HG03565 (cell line): ENCODE data around the gene HSPA6.
"Not testable (repeated sequence)": the region's sequence is repeated elsewhere in the genome, so short reads cannot be mapped to it uniquely, and the experiment has no call there.

Experiments
- ATAC-seq: cut with Tn5 transposase; IDR thresholded peaks from one replicate; pipeline ENCODE4 v1.9.1; 2021; ENCODE audit warnings: mild to moderate bottlenecking, moderate library complexity; ENCODE audit not compliant: unreplicated experiment

The HSPA6 gene

DNA sequence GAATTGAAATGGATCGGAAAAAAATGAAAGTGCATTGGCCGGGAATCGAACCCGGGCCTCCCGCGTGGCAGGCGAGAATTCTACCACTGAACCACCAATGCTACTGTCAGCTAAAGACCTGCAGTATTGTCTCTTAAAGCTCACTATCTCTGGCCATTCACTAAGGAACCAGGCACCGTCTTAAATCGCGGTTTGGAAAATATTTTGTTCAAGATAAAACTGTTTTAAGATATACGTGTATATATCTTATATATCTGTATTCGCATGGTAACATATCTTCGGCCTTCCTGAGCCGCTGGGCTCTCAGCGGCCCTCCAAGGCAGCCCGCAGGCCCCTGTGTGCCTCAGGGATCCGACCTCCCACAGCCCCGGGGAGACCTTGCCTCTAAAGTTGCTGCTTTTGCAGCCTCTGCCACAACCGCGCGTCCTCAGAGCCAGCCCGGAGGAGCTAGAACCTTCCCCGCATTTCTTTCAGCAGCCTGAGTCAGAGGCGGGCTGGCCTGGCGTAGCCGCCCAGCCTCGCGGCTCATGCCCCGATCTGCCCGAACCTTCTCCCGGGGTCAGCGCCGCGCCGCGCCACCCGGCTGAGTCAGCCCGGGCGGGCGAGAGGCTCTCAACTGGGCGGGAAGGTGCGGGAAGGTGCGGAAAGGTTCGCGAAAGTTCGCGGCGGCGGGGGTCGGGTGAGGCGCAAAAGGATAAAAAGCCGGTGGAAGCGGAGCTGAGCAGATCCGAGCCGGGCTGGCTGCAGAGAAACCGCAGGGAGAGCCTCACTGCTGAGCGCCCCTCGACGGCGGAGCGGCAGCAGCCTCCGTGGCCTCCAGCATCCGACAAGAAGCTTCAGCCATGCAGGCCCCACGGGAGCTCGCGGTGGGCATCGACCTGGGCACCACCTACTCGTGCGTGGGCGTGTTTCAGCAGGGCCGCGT lies at the start of gene HSPA6:
TSS of gene HSPA6 (plus strand) at position 724 of the 925 bp plus-strand sequence. CDS start at position 843, 119 bp downstream.
- ATAC-seq: peak; percentile 39

GRCh38 chr1:161477711-161478110 lies 46.6 kb upstream of the HSPA6 start:
- ATAC-seq: not testable (repeated sequence)

GRCh38 chr1:161478985-161479384 lies 45.4 kb upstream of the HSPA6 start:
- no peak for ATAC-seq

- ATAC-seq: no peak
These were observed 43.8 kb upstream of the HSPA6 start for GRCh38 chr1:161480381-161481035.

DNA sequence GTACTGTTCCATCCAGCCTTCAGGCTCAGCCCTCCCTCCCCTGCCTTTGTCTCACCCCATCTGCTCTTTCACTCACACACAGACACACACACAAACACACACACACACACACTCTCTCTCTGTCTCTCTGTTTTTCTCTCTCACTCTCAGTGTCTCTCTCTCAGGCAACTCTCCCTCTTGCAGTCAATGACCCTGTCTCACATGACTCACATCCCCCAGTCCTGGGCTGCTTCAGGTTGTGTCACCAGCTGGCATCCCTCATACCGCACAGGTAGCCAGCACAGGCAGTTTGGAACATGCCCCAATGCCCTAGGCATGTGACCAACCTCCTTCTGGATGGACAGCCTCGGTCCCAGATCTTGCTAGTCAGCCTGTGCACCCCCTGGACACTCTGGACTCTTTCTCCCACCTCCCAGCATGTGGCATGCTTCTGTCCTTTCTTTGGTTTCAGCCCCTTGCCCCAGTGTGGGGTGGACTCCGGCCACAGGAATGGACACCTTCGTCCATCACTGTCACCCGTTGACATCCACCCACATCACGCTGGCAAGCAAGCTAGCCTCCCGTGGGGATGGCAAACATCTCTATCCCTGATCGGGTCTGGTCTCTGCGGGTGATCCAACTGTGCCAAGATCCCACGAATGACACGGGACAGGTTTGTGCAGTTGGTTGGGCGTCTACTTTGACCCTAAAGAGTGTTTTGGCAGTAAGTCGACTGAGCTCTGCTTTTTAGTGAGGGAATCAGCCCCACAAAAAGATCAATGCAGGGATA lies 42.5 kb upstream of the HSPA6 start:
- no peak for ATAC-seq

GRCh38 chr1:161482610-161483009 lies 41.7 kb upstream of the HSPA6 start:
- no peak for ATAC-seq

DNA sequence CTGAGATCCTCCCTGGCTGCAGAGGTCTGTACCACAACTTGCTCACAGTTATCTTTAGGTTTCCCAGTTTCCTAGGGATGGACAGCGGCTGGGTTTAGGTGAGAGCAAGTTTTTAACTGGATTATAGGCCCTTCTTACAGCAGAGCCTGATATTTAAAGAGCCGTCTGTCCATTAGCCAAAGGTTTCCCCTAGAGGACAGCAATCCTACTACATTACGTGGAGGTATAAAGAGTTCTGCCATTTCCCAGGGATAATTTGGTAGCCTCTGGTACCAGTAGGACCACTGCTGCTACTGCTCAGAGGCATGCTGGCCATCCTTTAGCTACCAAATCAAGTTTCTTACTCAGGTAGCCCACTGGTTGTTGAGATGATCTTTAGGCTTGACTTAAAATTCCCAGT lies 41.0 kb upstream of the HSPA6 start:
- ATAC-seq: no peak

DNA sequence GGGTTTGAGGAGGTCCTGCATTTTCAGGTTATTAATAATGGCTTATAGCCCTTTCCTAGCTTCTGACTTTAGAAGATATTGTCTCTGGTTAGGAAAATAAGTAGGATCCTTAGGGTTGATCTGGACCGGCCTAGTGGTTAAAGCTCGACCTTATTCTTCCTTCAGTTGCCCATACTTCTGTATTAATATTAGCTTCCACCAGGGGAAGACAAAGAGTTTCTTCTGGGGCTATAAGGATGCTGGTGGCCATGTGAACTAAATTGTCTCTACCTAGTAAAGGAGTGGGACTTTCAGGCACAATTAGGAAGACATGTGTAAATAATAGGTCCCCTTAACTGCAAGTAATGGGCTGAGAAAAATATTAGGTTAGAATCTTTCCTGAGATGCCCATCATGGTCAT lies 39.7 kb upstream of the HSPA6 start:
- no peak for ATAC-seq

DNA sequence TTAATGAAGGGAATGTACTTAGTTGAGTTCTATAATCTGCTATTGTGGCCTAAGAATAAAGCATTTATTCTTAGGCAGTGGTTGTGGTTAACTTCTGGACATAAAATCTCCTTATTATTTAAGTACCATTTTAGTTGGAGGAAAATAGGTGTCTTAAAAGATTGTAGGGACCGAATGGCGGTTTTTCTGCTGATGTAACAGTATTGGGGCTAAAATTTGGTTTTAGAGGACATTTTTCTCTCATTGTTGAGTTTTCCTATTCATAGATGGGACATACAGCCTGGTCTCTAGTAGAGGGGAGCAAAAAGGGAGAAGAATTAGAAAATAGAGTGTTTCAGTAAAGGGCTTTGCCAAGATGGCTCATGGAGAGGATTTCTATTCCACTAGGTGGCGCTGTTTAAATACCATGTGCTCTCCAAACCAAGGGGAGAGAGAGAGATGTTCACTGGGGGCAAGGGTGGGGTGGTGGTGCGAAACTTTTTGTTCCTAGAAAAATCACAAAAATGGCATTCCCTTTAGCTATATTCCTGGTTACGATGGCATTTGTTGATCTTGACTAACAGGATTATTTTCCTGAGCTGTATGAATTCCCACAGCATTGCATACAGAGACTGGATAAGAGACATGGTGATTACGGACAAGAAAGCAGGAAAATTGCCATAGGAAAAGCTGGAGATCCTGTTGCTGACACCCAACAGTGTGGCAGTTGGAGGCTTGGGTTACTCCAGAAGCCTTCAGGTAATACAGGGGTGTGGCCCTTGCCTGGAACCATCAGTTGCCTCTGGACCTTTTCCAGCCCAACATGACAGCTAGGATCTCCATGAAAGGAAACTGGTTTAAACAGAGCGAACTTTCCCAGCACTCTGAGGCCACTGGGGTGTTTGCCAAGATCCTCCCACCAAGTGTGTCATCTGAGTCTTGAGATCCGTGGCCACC lies 37.3 kb upstream of the HSPA6 start:
- ATAC-seq: no peak

GRCh38 chr1:161491472-161491871 lies 32.9 kb upstream of the HSPA6 start:
- no peak for ATAC-seq

DNA sequence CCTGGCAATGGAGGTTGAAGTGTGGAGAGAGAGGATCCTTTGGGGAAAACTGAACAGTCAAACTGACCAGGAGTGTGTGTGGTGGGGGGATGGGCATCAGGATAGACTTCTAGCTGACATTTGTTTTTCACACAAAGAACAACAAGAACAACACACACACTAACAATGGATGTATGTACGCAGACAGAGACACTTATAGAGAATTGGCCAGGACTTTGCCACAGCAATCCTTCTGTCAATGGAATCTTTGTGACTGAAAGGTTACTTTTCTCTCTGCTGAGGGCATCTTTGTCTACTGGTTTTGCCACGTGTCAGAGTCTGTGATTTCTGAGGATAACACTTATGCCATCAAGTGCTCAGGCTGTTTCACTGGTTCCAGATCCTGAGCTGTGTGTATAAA lies 31.5 kb upstream of the HSPA6 start:
- no peak for ATAC-seq

GRCh38 chr1:161494091-161494735 lies 30.1 kb upstream of the HSPA6 start:
- ATAC-seq: no peak

DNA sequence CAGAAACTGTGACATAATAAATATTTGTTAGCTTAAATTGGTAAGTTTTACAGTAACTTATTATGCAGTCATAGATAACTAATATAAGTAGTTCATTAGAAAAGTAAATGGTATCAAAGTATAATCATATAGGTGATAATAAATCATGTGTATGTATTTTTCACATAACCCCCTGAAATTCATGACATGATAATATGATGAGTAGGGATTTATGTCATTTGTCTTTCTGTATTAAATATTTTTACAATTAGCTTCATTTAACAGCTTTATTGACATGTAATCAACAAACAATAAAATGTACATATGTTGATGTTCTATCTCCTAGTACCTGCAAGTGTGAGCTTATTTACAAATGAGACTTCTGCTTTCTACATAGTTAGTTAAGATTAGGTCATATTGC lies 28.9 kb upstream of the HSPA6 start:
- ATAC-seq: no peak

DNA sequence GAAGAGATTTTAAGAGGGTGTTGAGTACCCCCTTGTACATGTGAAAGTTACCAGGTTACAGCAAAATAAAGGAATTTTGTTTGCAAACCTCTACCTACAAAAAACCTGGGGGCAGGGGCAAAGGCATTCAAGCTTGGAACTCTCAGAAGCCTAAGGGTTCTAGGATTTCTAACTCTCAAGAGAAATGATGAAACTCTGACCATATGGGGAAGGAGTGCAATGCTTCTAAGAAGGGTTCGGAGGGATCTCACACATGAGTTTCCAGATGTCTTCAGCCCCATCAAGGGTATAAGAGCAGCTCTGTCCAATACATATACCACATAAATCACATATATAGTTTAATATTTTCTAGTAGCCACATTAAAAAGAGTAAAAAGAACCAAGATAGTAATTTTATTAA lies 26.4 kb upstream of the HSPA6 start:
- ATAC-seq: no peak

- ATAC-seq: no peak
These were observed 25.7 kb upstream of the HSPA6 start for GRCh38 chr1:161498646-161499045.

GRCh38 chr1:161499099-161500039 lies 25.0 kb upstream of the HSPA6 start:
- ATAC-seq: no peak

DNA sequence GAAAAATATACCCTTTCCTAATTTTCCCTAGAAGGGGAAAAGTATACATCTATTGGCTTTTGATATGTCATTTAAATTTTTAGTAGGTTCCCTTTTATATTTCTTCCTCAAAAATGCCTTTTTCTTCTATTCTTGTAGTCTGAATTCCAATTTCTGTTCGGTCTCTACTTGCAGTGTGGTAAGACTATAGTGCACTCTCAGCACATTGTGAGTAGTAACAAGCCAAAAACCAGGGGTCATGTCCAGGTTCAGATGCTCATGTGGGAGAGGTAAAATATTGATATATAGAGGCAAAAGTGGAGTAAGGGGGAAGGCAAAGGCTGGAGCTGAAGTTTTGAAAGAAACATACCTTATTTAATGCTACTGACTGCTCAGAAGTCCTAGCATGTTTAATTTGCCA lies 23.1 kb upstream of the HSPA6 start:
- ATAC-seq: no peak

GRCh38 chr1:161502181-161502580 lies 22.2 kb upstream of the HSPA6 start:
- ATAC-seq: no peak
